ENCODE measurements around the gene CST6. TPM values are rescaled to one million over a fixed set of nuclear protein-coding genes. Genes with fewer than 3 reads are reported as not detected.

The CST6 gene
- total and polyA plus RNA-seq, 8 donors, result 0.50 to 47.8 (median 6.6) TPM; not detected in 5

GRCh38 chr11:66012946-66013761, 1.3 kb downstream of the CST6 start:
- WGBS, 5 donors, result 45 to 62% (median 52%) methylated on average over 11 to 12 of the region's 12 CpGs
- DNase-seq, result no peak
- Histone ChIP-seq H3K36me3 (no peaks in the 10 kb centered on the region), H3K27ac (no peak overlapping the region), H3K27me3 (peaks cover 0 to 42% (median 24%) of the 10 kb centered on the region in 3 donors), H3K4me3 (no peak overlapping the region), H3K4me1 (peaks cover 0 to 16% (median 12%) of the 10 kb centered on the region in 4 donors), H3K9me3 (no peaks in the 10 kb centered on the region)
- intact Hi-C loops (cut with DNase I; ENCODE audit: low total_unique reads), result no loop called here
- TF ChIP-seq EP300 (IDR thresholded peaks at IDR 0.05) (no peak), POLR2A (IDR thresholded peaks at IDR 0.05) (no peak)

DNA sequence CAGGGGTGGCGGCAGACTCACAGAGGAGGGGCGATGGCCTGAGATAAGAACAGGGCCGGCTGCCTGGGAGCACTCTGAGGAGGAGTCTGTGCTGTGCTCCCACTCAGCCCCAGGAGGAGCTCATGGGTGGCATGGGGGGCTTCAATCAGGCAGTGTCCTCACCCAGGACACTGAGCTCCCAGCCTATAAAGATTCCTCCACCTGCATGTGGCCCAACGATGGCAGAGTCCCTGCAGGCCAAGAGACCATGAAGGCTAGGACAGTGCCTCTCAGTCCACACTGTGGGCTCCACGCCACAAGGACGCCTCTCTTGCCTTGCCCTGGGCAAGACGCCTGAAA, 1.9 kb downstream of the CST6 start:
- intact Hi-C loops (cut with DNase I; ENCODE audit: low total_unique reads), result no loop called here
- 53 to 87% (median 65%) methylated on average over 4 to 7 of the region's 7 CpGs for WGBS, 5 donors
- DNase-seq, result no peak

DNA sequence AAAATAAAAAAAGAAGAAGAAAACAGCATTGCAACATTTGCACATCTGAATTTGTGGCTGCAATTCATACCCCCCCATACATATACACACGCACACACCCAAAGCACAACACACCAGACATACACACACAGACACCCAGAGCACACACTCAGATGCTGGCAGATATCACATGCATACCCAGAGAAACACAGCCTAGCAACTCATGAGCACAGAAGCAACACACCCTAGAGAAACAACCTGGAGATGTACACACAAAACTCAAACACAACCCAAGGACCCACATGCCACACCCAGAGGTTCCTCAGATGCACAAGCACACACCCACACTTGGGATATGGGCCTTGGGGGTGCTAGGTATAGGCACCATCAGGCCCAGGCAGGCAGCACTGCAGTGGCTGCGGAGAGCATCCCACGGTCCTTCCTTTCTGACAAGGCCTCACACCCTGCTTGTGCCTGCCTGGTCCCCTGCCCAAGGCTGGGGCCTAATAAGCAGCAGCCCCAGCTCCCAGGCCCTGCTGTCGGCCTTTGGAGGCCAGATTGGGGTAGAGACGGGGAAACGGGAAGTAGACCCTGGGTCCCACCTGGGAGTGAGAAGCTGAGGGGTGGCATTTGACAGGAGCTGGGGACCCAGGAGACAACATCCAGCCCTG, 3.1 kb downstream of the CST6 start:
- Histone ChIP-seq H3K4me3 (no peak overlapping the region), H3K27me3 (peaks cover 0 to 40% (median 24%) of the 10 kb centered on the region in 3 donors), H3K4me1 (peaks cover 0 to 16% (median 12%) of the 10 kb centered on the region in 4 donors), H3K36me3 (no peaks in the 10 kb centered on the region), H3K9me3 (no peaks in the 10 kb centered on the region), H3K27ac (peak overlapping the region in 1 of 5 donors; percentile 23)
- DNase-seq, result no peak
- WGBS, 5 donors, result 87 to 93% (median 91%) methylated on average over 6 of the region's 6 CpGs
- TF ChIP-seq POLR2AphosphoS5 (IDR thresholded peaks at IDR 0.05) (no peak), CTCF (IDR thresholded peaks at IDR 0.05) (no peak), POLR2A (IDR thresholded peaks at IDR 0.05) (no peak), EP300 (IDR thresholded peaks at IDR 0.05) (no peak)
- intact Hi-C loops (cut with DNase I; ENCODE audit: low total_unique reads), result no loop called here

More for the DNA sequence above, 1.9 kb downstream of the CST6 start:
- Histone ChIP-seq H3K36me3 (no peaks in the 10 kb centered on the region), H3K27ac (no peak overlapping the region), H3K27me3 (peaks cover 0 to 42% (median 24%) of the 10 kb centered on the region in 3 donors), H3K4me3 (no peak overlapping the region), H3K4me1 (peaks cover 0 to 16% (median 12%) of the 10 kb centered on the region in 4 donors), H3K9me3 (no peaks in the 10 kb centered on the region)
- TF ChIP-seq CTCF (IDR thresholded peaks at IDR 0.05) (no peak), EP300 (IDR thresholded peaks at IDR 0.05) (no peak), POLR2A (IDR thresholded peaks at IDR 0.05) (no peak)

GRCh38 chr11:66015454-66015881, 3.7 kb downstream of the CST6 start:
- H3K4me1 ChIP-seq, result peaks cover 0 to 16% (median 12%) of the 10 kb centered on the region in 4 donors
- no peaks in the 10 kb centered on the region for H3K9me3 ChIP-seq
- DNase-seq, result no peak
- intact Hi-C loops (cut with DNase I; ENCODE audit: low total_unique reads), result no loop called here
- no peak overlapping the region for H3K4me3 ChIP-seq
- H3K27me3 ChIP-seq, result peaks cover 0 to 36% (median 22%) of the 10 kb centered on the region in 3 donors
- no peak for TF ChIP-seq CTCF (IDR thresholded peaks at IDR 0.05)
- no peak for TF ChIP-seq POLR2AphosphoS5 (IDR thresholded peaks at IDR 0.05)
- TF ChIP-seq EP300 (IDR thresholded peaks at IDR 0.05), result no peak
- TF ChIP-seq POLR2A (IDR thresholded peaks at IDR 0.05), result no peak
- no peaks in the 10 kb centered on the region for H3K36me3 ChIP-seq
- H3K27ac ChIP-seq, result peak overlapping the region in 1 of 5 donors; percentile 23
- 68 to 84% (median 77%) methylated on average over 7 of the region's 7 CpGs for WGBS, 5 donors
